Heart right ventricle (tissue), 16 donors: Measurements from ENCODE around the gene ADSS2. TPM values are rescaled to one million over a fixed set of nuclear protein-coding genes. Genes with fewer than 3 reads are reported as not detected.

Source experiments
- ATAC-seq, 8 donors: fragments of 200-7000 bp; cut with Tn5 transposase; one replicate each; pipeline ENCODE4 v1.9.1; 2020; ENCODE audit warnings: mild to moderate bottlenecking in 8 of 8, moderate library complexity in 8 of 8, moderate number of reproducible peaks in 1 of 8
- DNase-seq, 2 donors: peaks; one replicate each; pipeline ENCODE4 v3.0.0-alpha.2; 2020
- H3K27ac ChIP-seq, 10 donors: fragments of 200-600 bp; sonication (generic) in 2 of 10; one replicate each; pipeline versions ENCODE4 v1.5.0 to v1.8.0; 2020 to 2022; ENCODE audit warnings: mild to moderate bottlenecking in 3 of 10
- H3K27me3 ChIP-seq, 7 donors: fragments of 200-600 bp; one replicate each; pipeline ENCODE4 v1.8.0; 2021 to 2022; ENCODE audit warnings: mild to moderate bottlenecking in 2 of 7
- H3K36me3 ChIP-seq, 9 donors: fragments of 200-600 bp; sonication (generic) in 1 of 9; one replicate each; pipeline versions ENCODE4 v1.5.0 to v1.8.0; 2020 to 2022; ENCODE audit warnings: mild to moderate bottlenecking in 2 of 9
- H3K4me1 ChIP-seq, 9 donors: fragments of 200-600 bp; sonication (generic) in 1 of 9; one replicate each; pipeline versions ENCODE4 v1.5.0 to v1.8.0; 2020 to 2022; ENCODE audit warnings: mild to moderate bottlenecking in 4 of 9
- H3K4me3 ChIP-seq, 10 donors: fragments of 200-600 bp; sonication (generic) in 2 of 10; one replicate each; pipeline versions ENCODE4 v1.5.0 to v1.8.0; 2020 to 2022; ENCODE audit warnings: mild to moderate bottlenecking in 7 of 10, moderate library complexity in 2 of 10
- H3K9me3 ChIP-seq, 11 donors: fragments of 200-600 bp in 10 of 11; sonication (generic) in 2 of 11; one replicate each; pipeline versions ENCODE4 v1.5.0 to v1.8.0; 2013 to 2022; ENCODE audit warnings: mild to moderate bottlenecking in 2 of 11, control low read depth in 1 of 11, moderate library complexity in 1 of 11
- WGBS, 2 donors: extraction: QIAGEN DNeasy Blood & Tissue Kit; methylation state at CpG; one replicate each; pipeline ENCODE4 v1.1.7; 2013; ENCODE audit warnings: inconsistent platforms in 1 of 2; 5-methylcytosine and 5-hydroxymethylcytosine counted together
- intact Hi-C, 10 donors: fragments of 100-400 bp; cut with DNase I; formaldehyde crosslinking; loops; one replicate each; pipeline versions ENCODE4 v1.11.1 to v1.14.2; 2022
- polyA plus RNA-seq, 2 donors: library from polyadenylated mRNA; stranded (reverse); fragments of 200-250 nt; gene quantifications; one replicate each; pipeline ENCODE4 v1.2.3, GENCODE V29; 2013
- total RNA-seq, 10 donors: library from RNA; stranded (reverse); fragmentation: NEBNext Ultra II Directional in 3 of 10; extraction: Animal tissue kit (Norgen Biotek cat#: 25700) in 3 of 10; gene quantifications; one replicate each; pipeline versions ENCODE4 v1.2.1 to v1.2.4, GENCODE V29; 2021 to 2023
- TF ChIP-seq, protein P1 (sequence below), 9 donors: fragments of 200-600 bp; sonication (generic) in 2 of 9; IDR thresholded peaks; one replicate each; pipeline versions ENCODE4 v1.5.0 to v1.8.0; 2021 to 2022; ENCODE audit warnings: antibody characterized with exemption in 9 of 9, mild to moderate bottlenecking in 5 of 9, moderate library complexity in 1 of 9
- donor health status: Arrhythmogenic right ventricular cardiomyopathy.
- donor health status: ischemic (EF 13 %, LVEDD 7.1; RV severe dilation, severe dysfunction).
- donor health status: healthy with polysubstance abuse.
- donor health status: DM: no; HTN: yes; CAD: no.
- donor health status: DM: no; HTN: no; CAD: no.
- donor health status: ischemic (EF 25% LVEDD 6.9; RV normal size, moderate dysfunction).
- donor health status: ischemic (EF 25% LVEDD 5.7; RV mildly dilated, moderate dysfunction).
- donor health status: healthy.
- donor health status: DM: yes; HTN: yes; CAD: no.
- donor health status: Ischemic cardiomyopathy.
- donor health status: ischemic (EF 35%, LVEDD 5.7; RV mildly dilated, moderate dysfunction).
- donor health status: nonischemic (EF 11% LVEDD 7.7; RV severe dilation, severe dysfunction).
- donor health status: DM: yes; HTN: yes; CAD: no.
- donor health status: PGD.
- donor health status: ischemic (EF 29% LVEDD 5.4; RV normal size, mild dysfunction).
- donor health status: nonischemic (EF 23%, LVEDD 6.1; RV moderate dilation, normal function).

Gene ADSS2
- total and polyA plus RNA-seq, 12 donors: 4.5 to 16.2 (median 7.4) TPM

DNA sequence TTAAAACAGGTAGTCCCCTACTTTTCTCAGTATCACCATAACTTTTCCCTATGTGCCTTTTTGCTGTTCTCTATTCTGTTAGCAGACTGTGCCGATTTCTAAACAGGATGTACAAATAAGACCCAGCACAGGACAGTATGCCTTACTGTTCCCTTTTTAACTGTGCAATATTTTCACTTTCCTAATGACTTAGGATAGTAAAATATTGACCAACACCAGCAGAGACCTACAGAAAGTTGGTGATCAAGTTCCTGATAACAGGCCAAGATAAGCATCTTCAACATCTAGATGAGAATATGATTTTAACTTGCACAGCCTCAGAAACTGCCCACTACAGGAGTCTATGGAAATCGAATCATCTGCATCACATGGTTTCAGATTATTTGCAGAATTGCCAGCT lies 42.0 kb downstream of the ADSS2 start:
- peaks cover 0 to 2% (median 0%) of the 10 kb centered on the region in 11 donors for H3K9me3 ChIP-seq
- no peaks in the 10 kb centered on the region for H3K27me3 ChIP-seq
- intact Hi-C loops: no loop called here
- H3K36me3 ChIP-seq: peaks cover 0 to 97% (median 45%) of the 10 kb centered on the region in 9 donors
- H3K4me3 ChIP-seq: no peak overlapping the region
- DNase-seq: no peak
- WGBS, 2 donors: 79 to 92% methylated on average over 2 of the region's 2 CpGs
- H3K4me1 ChIP-seq: peaks cover 0 to 6% (median 0%) of the 10 kb centered on the region in 9 donors
- TF ChIP-seq, protein P1, sequence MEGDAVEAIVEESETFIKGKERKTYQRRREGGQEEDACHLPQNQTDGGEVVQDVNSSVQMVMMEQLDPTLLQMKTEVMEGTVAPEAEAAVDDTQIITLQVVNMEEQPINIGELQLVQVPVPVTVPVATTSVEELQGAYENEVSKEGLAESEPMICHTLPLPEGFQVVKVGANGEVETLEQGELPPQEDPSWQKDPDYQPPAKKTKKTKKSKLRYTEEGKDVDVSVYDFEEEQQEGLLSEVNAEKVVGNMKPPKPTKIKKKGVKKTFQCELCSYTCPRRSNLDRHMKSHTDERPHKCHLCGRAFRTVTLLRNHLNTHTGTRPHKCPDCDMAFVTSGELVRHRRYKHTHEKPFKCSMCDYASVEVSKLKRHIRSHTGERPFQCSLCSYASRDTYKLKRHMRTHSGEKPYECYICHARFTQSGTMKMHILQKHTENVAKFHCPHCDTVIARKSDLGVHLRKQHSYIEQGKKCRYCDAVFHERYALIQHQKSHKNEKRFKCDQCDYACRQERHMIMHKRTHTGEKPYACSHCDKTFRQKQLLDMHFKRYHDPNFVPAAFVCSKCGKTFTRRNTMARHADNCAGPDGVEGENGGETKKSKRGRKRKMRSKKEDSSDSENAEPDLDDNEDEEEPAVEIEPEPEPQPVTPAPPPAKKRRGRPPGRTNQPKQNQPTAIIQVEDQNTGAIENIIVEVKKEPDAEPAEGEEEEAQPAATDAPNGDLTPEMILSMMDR (IDR thresholded peaks at IDR 0.05): no peak
- no peak for ATAC-seq
- no peak overlapping the region for H3K27ac ChIP-seq

DNA sequence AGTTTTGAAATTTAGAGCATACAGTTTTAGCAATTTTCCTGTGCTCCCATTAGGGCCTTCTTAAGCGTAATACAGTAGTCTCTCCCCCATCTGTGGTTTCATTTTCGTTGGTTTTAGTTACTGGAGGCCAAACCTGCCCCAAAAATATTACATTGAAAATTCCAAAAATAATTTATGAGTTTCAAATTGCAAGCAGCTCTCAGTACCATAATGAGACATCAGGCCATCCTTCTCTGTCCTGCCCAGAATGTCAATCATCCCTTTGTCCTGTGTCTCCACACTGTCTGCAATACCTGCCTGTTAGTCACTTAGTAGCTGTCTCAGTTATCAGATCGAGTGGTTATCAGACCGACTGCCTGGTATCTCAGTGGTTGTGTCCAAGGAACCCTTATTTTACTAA lies 45.4 kb downstream of the ADSS2 start:
- DNase-seq: no peak
- intact Hi-C loops: no loop called here
- no peak overlapping the region for H3K4me3 ChIP-seq
- H3K4me1 ChIP-seq: peaks cover 0 to 6% (median 0%) of the 10 kb centered on the region in 9 donors
- no peak overlapping the region for H3K27ac ChIP-seq
- no peaks in the 10 kb centered on the region for H3K27me3 ChIP-seq
- peaks cover 0 to 97% (median 42%) of the 10 kb centered on the region in 9 donors for H3K36me3 ChIP-seq
- H3K9me3 ChIP-seq: peaks cover 0 to 27% (median 10%) of the 10 kb centered on the region in 11 donors
- TF ChIP-seq, protein P1 (IDR thresholded peaks at IDR 0.05): no peak
- WGBS, 2 donors: 65 to 71% methylated on average over 4 of the region's 4 CpGs
- ATAC-seq: no peak

DNA sequence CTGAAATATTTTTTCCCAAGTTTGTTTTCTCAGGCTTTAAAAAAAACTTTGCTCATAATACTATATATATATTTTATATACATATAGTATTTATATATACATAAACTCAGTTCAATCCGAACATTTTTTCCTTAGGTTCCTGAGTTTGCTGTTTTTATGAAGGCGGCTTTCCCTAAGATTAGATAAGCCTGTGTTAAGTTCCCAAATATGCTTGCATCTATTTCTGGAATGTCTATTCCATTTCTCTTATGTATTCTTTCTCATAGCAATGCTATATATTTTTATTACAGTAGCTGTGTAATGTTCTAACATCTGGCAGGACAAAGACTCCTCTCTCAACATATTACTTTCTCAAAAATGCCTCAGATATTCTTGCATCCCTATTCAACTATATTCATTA lies 45.9 kb downstream of the ADSS2 start:
- intact Hi-C loops: no loop called here
- ATAC-seq: no peak

DNA sequence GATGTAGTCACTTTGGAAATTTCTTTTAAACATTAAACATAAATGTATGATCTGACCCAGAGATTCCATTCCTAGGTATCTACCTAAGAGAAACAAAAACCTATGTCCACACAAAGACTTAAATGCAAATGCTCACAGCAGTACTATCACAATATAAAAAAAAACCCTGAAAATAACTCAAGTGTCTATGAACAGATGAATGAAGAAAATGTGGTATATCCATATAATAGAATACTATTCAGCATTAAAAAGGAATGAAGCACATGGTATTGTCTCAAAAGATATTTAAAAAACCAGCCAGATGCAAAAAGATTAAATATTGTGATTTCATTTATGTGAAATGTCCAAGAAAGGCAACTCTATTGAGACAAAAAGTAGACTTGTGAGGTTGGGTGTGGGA lies 48.3 kb downstream of the ADSS2 start:
- TF ChIP-seq, protein P1 (IDR thresholded peaks at IDR 0.05): no peak
- no peak overlapping the region for H3K4me3 ChIP-seq
- intact Hi-C loops: no loop called here
- no peaks in the 10 kb centered on the region for H3K4me1 ChIP-seq
- H3K27me3 ChIP-seq: no peaks in the 10 kb centered on the region
- H3K36me3 ChIP-seq: peaks cover 0 to 74% (median 32%) of the 10 kb centered on the region in 9 donors
- peaks cover 0 to 45% (median 17%) of the 10 kb centered on the region in 11 donors for H3K9me3 ChIP-seq
- DNase-seq: no peak
- no peak overlapping the region for H3K27ac ChIP-seq
- no peak for ATAC-seq

More for the DNA sequence above, 45.9 kb downstream of the ADSS2 start:
- 75 to 86% methylated on average over 2 of the region's 2 CpGs for WGBS, 2 donors
- Histone ChIP-seq H3K27me3 (no peaks in the 10 kb centered on the region), H3K9me3 (peaks cover 0 to 31% (median 15%) of the 10 kb centered on the region in 11 donors), H3K27ac (no peak overlapping the region), H3K4me3 (no peak overlapping the region), H3K4me1 (peaks cover 0 to 6% (median 0%) of the 10 kb centered on the region in 9 donors), H3K36me3 (peaks cover 0 to 97% (median 44%) of the 10 kb centered on the region in 9 donors)
- TF ChIP-seq, protein P1 (IDR thresholded peaks at IDR 0.05): no peak
- no peak for DNase-seq
